Neural crest cell (in vitro differentiated cells): ENCODE results near the gene SNX4. TPM values are rescaled to one million over a fixed set of nuclear protein-coding genes. Genes with fewer than 3 reads are reported as not detected.

Source experiments
- DNase-seq: peaks from one replicate; pipeline ENCODE4 v3.0.0; 2021; ENCODE audit warnings: low read depth, mixed read lengths, low spot score
- H3K27ac Mint-ChIP-seq: one replicate; pipeline ENCODE4 v1.8.0; 2021; ENCODE audit warnings: mild to moderate bottlenecking, mixed read lengths; ENCODE audit not compliant: unreplicated experiment
- H3K27me3 Mint-ChIP-seq: 2 replicates; pipeline ENCODE4 v1.8.0; 2021; ENCODE audit warnings: low read depth, mild to moderate bottlenecking, mixed read lengths
- H3K36me3 Mint-ChIP-seq: 2 replicates; pipeline ENCODE4 v1.8.0; 2021; ENCODE audit warnings: low read depth, mild to moderate bottlenecking, mixed read lengths
- H3K4me1 Mint-ChIP-seq: 2 replicates; pipeline ENCODE4 v1.8.0; 2021; ENCODE audit warnings: mixed read lengths
- H3K4me3 Mint-ChIP-seq: one replicate; pipeline ENCODE4 v1.8.0; 2021; ENCODE audit warnings: mild to moderate bottlenecking, mixed read lengths
- H3K9me3 Mint-ChIP-seq: 2 replicates; pipeline ENCODE4 v1.8.0; 2021; ENCODE audit warnings: mixed read lengths
- total RNA-seq: library from RNA; stranded (reverse); gene quantifications from 2 replicates; pipeline ENCODE4 v1.2.1, GENCODE V29; 2021
- TF ChIP-seq, protein P1 (sequence below): fragments of 200-600 bp; sonication (generic); conservative IDR thresholded peaks from 2 replicates; pipeline ENCODE4 v1.5.0; 2021; ENCODE audit warnings: antibody characterized with exemption, mild to moderate bottlenecking

The SNX4 gene
- total RNA-seq, 1 donor from 2014 or later, result 40.3 TPM

DNA sequence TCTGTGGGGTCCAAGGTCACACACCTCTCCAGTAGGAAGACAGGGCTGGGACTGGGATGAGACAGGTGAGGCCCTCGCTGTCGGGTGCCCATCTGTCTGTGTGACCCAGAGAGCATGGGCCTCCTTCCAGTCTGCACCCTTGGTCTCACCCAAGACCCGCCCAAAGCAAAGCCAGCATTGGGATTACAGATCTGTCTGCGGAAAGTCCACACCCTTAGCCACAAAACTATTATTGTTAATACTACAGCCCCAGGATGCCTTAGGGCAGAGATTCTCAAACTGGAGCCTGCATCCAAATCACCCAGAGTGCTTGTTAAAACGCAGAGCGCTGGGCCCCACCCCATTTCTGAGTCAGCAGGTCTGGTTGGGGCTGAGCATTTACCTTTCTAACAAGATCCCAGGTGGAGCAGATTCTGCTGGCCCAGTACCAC, 86.4 kb downstream of the SNX4 start:
- TF ChIP-seq, protein P1, sequence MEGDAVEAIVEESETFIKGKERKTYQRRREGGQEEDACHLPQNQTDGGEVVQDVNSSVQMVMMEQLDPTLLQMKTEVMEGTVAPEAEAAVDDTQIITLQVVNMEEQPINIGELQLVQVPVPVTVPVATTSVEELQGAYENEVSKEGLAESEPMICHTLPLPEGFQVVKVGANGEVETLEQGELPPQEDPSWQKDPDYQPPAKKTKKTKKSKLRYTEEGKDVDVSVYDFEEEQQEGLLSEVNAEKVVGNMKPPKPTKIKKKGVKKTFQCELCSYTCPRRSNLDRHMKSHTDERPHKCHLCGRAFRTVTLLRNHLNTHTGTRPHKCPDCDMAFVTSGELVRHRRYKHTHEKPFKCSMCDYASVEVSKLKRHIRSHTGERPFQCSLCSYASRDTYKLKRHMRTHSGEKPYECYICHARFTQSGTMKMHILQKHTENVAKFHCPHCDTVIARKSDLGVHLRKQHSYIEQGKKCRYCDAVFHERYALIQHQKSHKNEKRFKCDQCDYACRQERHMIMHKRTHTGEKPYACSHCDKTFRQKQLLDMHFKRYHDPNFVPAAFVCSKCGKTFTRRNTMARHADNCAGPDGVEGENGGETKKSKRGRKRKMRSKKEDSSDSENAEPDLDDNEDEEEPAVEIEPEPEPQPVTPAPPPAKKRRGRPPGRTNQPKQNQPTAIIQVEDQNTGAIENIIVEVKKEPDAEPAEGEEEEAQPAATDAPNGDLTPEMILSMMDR, result no peak
- Mint-ChIP-seq H3K4me3 (no peak overlapping the region), H3K27ac (no peak overlapping the region), H3K36me3 (no peaks in the 10 kb centered on the region), H3K4me1 (peaks cover 8% of the 10 kb centered on the region), H3K9me3 (no peaks in the 10 kb centered on the region), H3K27me3 (no peaks in the 10 kb centered on the region)
- no peak for DNase-seq

DNA sequence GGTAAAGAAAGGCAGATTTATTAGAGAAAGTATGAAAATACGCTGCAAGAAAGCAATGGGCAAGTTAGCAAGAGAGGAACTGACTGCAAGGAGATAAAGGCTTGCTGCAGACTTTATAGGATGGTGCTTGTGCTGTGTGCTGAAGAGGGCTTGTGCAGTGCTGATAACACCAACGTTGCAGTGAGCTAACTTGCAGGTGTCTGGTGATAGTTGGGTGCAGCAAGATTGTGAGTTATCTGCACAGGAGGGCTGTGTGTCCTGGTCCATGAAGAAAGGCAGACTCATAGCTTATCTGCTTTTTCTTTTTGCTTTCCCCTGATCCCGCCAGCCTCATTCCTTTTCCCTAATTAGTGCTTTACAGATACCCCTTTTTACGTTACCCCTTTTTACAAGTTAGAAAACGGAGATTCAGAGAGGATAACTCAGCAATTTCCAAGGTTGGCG, 86.9 kb downstream of the SNX4 start:
- Mint-ChIP-seq H3K27ac (no peak overlapping the region), H3K4me3 (no peak overlapping the region), H3K9me3 (no peaks in the 10 kb centered on the region), H3K4me1 (peaks cover 8% of the 10 kb centered on the region), H3K36me3 (no peaks in the 10 kb centered on the region), H3K27me3 (no peaks in the 10 kb centered on the region)
- TF ChIP-seq, protein P1, result no peak
- no peak for DNase-seq

DNA sequence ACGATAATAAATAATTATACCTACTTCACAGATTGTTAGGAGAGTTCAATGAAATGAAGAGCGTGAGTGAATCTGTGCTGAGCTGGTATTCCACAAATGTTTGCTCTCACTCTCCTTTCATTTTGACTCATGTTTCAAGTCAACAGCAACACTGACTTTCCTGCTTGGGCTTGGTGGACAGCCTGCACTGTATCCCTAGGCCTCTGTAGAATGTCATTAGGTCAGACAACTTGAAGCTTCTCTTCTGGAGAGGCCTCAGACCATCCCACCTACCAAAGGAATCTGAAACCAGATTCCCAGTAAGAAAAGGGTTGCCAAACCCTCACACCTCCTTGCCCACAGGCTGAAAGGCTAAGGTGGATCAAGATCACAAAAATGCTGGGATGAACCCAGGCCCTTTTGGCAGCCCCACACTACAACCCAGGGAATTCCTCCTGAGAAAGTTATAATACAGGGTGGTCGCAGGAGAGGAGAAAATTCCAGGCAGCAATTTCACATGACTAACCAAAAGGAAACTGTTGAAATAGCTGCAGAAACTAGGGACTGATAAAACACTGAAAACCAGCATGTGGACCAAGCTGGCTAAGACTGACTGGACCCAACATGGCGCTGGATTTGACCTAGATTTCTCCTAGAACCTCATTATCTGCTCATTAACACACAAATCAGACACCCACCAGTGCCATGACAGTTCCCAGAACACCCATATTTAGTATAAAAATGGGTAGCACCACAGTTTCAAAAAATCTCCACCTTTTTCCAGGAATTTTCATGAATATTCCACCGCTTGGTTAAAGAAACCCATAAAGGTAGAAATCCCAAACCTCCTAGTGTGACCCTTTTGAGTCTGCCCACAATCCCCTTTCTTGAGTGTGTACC, 87.9 kb downstream of the SNX4 start:
- no peak for DNase-seq
- Mint-ChIP-seq H3K4me3 (no peak overlapping the region), H3K4me1 (peaks cover 8% of the 10 kb centered on the region), H3K9me3 (no peaks in the 10 kb centered on the region), H3K27ac (no peak overlapping the region), H3K36me3 (no peaks in the 10 kb centered on the region), H3K27me3 (no peaks in the 10 kb centered on the region)
- TF ChIP-seq, protein P1, result no peak

DNA sequence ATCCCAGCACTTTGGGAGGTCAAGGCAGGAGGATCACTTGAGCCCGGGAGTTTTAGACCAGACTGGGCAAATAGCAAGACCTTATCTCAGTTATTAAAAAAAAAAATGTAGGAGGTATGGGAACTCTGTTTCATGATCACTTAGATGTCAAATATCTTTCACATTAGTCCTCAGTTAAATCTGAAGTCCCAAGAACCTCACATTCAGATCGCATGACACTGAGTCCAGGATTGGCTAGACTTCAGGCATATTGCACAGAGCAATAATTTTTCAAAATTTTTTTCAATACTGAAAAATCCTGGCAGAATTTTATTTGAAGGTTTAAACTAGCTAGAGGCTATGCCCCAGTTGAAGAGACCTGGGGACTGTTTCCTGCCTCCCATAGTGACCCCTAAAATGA, 88.6 kb downstream of the SNX4 start:
- TF ChIP-seq, protein P1, result no peak
- Mint-ChIP-seq H3K9me3 (no peaks in the 10 kb centered on the region), H3K27me3 (no peaks in the 10 kb centered on the region), H3K4me1 (peaks cover 8% of the 10 kb centered on the region), H3K4me3 (no peak overlapping the region), H3K27ac (no peak overlapping the region), H3K36me3 (no peaks in the 10 kb centered on the region)
- no peak for DNase-seq

DNA sequence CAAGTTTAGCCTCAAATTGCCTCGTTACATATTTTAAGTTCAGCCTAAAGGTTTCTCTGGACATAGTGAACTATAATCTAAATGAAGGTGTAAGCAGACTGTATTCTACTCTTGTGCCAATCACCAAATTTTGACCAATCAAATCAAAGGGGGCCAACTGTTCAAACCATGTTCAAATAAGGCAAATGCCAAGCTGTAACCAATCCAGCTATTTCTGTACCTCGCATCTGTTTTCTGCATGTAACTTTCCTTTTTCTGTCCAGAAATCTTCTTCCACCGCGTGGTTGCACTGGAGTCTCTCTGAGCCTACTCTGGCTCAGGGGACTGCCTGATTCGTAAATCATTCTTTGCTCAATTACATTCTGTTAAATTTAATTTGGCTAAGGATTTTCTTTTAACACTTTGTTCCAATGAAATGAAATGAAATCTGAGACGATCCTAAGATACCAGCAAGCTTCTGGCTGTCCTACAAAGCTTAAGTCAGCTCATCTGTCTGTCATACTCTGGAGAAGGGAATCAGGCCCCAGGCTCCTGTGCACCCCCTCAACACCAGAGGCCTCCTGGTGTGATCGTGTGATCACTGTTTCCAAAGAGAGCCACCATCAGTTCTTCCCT, 91.7 kb downstream of the SNX4 start:
- no peak overlapping the region for H3K27ac Mint-ChIP-seq
- H3K4me1 Mint-ChIP-seq, result peaks cover 8% of the 10 kb centered on the region
- H3K36me3 Mint-ChIP-seq, result no peaks in the 10 kb centered on the region
- TF ChIP-seq, protein P1, result no peak
- no peak overlapping the region for H3K4me3 Mint-ChIP-seq
- no peaks in the 10 kb centered on the region for H3K9me3 Mint-ChIP-seq
- H3K27me3 Mint-ChIP-seq, result no peaks in the 10 kb centered on the region
- DNase-seq, result no peak
